HG03139 (cell line): ENCODE data around the gene NFATC2IP.
"Not testable (repeated sequence)": the region's sequence is repeated elsewhere in the genome, so short reads cannot be mapped to it uniquely, and the experiment has no call there.

Experiments used
- ATAC-seq: cut with Tn5 transposase; IDR thresholded peaks from one replicate; pipeline ENCODE4 v1.9.1; 2021; ENCODE audit not compliant: unreplicated experiment

The NFATC2IP gene

DNA sequence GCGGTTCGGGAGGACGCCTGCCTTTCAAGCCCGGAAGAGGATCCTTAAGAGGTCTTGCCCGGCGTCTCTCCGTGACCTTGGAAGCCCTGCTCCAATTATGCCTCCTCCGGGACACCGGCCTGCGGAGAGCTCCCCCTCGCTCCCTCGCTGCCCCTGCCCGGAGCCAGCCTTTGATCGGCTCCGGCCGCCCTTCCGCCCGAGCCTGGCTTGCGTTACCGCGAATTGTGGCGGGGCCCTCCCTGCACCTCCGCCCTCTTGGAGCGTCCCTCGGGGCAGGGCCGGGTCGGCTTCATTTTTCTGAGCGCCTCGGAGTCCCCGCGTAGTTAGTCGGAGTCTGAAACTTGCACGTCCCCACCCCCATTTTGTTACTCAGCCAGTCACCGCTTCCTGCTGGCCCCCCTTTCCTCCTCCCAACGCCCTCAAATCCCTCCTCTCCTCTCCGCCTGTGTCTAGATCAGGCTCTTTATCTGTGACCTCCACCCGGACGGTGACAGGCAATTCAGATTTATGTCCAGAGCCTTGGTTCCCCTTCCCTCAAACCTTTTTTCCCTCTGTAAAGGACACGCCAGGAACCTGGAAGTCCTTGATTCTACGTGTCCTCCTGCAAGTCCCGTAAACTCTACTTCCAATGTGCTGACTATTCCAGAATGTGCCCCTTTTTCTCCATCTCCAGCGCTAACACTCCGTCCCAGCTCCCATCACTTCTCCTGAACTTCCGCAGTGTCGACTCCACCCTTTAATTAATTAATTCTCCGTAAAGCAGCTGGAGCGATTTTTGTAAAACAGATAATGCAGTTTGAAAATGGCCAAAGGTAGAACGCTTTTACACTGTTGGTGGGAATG lies 25.1 kb upstream of the NFATC2IP start:
- peak; percentile 28 for ATAC-seq

DNA sequence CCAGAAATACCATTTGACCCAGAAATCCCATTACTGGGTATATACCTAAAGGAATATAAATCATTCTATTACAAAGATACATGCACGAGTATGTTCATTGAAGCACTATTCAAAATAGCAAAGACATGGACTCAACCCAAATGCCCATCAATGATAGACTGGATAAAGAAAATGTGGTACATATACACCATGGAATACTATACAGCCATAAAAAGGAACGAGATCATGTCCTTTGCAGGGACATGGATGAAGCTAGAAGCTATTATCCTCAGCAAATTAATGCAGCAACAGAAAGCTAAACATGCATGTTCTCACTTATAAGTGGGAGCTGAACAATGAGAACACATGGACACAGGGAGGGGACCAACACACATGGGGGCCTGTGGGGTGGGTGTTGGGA lies 24.5 kb upstream of the NFATC2IP start:
- ATAC-seq, result not testable (repeated sequence)

DNA sequence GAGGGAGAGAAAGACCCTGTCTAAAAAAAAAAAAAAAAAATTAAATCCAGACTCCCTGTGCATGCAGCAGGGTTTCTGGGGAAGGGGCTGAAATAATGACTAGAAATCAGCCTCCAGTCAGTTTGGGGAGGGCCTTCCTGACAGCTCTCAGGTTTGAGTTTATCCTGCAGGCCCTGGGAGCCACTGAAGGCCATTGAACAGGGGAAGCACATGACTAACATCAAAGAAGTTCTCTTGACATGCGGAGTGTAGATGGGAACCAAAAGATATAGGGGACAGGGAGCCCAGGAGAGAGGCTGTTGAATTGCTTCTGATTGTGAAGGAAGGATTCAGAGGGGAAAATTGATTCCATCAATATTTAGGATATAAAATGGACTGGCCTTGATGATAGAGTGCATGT lies 22.9 kb upstream of the NFATC2IP start:
- no peak for ATAC-seq

- no peak for ATAC-seq
Measured at GRCh38 chr16:28930203-28930602, 20.5 kb upstream of the NFATC2IP start.

GRCh38 chr16:28930652-28931051 lies 20.1 kb upstream of the NFATC2IP start:
- ATAC-seq, result no peak

- no peak for ATAC-seq
Measured at GRCh38 chr16:28931801-28932225, 18.9 kb upstream of the NFATC2IP start, which contains the start of gene CD19. Gene CD19 (plus strand): TSS chr16:28931971. CDS start chr16:28932001, 30 bp downstream.

DNA sequence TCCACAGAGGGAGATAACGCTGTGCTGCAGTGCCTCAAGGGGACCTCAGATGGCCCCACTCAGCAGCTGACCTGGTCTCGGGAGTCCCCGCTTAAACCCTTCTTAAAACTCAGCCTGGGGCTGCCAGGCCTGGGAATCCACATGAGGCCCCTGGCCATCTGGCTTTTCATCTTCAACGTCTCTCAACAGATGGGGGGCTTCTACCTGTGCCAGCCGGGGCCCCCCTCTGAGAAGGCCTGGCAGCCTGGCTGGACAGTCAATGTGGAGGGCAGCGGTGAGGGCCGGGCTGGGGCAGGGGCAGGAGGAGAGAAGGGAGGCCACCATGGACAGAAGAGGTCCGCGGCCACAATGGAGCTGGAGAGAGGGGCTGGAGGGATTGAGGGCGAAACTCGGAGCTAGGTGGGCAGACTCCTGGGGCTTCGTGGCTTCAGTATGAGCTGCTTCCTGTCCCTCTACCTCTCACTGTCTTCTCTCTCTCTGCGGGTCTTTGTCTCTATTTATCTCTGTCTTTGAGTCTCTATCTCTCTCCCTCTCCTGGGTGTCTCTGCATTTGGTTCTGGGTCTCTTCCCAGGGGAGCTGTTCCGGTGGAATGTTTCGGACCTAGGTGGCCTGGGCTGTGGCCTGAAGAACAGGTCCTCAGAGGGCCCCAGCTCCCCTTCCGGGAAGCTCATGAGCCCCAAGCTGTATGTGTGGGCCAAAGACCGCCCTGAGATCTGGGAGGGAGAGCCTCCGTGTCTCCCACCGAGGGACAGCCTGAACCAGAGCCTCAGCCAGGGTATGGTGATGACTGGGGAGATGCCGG lies 18.2 kb upstream of the NFATC2IP start:
- ATAC-seq, result no peak

DNA sequence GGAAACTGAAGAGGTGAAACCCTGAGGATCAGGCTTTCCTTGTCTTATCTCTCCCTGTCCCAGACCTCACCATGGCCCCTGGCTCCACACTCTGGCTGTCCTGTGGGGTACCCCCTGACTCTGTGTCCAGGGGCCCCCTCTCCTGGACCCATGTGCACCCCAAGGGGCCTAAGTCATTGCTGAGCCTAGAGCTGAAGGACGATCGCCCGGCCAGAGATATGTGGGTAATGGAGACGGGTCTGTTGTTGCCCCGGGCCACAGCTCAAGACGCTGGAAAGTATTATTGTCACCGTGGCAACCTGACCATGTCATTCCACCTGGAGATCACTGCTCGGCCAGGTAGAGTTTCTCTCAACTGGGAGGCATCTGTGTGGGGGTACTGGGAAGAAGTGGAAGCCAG lies 17.6 kb upstream of the NFATC2IP start:
- no peak for ATAC-seq

DNA sequence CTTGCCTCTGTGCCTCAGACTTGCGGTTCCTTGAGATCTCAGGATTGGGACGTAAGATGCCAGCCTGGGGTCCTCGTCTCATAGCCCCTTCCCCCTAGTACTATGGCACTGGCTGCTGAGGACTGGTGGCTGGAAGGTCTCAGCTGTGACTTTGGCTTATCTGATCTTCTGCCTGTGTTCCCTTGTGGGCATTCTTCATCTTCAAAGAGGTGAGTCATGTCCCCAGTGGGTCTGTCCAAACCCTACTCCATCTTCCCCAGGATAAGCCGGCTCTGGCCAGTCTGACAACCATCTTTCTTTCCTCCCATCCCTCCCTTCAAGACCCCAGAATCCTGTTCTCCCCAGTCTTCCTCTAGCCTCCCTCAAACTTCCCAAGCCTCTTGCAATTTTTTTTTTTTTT lies 15.4 kb upstream of the NFATC2IP start:
- ATAC-seq, result no peak

DNA sequence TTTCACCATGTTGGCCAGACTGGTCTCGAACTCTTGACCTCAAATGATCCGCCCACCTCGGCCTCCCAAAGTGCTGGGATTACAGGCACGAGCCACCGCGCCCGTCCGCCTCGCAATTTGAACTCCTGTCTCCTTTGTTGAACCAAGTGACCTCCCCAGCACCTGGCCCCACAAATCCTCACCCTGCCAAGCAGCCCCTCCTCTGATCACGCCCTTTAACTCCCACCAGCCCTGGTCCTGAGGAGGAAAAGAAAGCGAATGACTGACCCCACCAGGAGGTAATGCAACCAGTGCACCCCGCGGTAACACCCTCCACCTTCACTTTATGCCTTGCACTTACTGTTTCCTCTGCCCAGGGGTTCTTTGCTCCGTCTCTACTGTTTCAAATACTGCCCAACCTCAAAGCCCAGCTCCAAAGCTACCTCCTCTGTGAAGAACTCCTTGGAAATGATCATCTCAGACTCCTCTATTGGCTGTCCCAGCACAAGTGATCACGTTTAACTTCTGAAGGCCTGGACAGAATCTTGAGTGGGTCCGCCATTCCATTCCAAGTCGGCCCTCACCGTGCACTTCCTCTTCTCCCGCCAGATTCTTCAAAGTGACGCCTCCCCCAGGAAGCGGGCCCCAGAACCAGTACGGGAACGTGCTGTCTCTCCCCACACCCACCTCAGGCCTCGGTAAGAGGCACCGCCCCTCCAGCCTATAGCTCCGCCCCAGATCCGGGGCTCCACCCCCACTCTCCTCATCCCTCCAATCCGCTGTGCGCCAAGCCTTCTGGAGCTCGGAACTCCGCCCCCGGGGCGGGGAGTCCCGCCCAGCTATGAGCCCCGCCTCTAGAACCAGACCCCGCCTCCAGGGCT lies 14.6 kb upstream of the NFATC2IP start:
- ATAC-seq, result peak; percentile 62

GRCh38 chr16:28936784-28937155 lies 14.0 kb upstream of the NFATC2IP start:
- no peak for ATAC-seq

DNA sequence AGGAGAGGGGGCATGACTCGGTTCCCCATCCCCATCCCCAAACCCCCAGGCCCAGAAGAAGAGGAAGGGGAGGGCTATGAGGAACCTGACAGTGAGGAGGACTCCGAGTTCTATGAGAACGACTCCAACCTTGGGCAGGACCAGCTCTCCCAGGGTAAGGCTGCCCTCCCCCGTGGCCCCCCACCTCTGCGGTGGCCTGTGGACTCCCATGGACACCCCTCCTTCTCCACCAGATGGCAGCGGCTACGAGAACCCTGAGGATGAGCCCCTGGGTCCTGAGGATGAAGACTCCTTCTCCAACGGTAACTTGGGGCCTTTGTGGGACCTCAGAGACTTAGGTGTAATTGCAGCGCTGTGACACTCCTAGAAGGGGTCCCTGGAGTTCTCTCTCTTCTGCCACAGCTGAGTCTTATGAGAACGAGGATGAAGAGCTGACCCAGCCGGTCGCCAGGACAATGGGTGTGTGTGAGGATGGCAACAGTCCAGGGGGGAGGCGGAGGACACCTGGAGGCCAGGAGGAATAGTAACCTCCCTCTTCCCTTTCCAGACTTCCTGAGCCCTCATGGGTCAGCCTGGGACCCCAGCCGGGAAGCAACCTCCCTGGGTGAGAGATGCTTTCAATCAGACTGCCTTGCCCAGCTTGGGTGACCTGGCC lies 13.4 kb upstream of the NFATC2IP start:
- ATAC-seq, result no peak

DNA sequence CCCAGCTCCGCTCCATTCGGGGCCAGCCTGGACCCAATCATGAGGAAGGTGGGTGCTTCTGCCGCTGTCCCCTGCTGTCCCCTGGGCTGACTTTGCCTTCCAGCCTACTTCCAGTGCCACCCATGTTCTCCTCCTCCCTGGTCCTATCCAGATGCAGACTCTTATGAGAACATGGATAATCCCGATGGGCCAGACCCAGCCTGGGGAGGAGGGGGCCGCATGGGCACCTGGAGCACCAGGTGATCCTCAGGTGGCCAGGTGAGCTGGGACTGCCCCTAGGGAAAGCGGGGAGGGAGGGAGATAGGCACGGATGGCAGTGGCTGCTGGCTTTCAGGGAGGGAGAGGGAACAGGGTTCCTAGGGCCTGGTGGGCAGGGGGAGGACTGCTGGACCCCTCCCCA lies 12.0 kb upstream of the NFATC2IP start:
- no peak for ATAC-seq

DNA sequence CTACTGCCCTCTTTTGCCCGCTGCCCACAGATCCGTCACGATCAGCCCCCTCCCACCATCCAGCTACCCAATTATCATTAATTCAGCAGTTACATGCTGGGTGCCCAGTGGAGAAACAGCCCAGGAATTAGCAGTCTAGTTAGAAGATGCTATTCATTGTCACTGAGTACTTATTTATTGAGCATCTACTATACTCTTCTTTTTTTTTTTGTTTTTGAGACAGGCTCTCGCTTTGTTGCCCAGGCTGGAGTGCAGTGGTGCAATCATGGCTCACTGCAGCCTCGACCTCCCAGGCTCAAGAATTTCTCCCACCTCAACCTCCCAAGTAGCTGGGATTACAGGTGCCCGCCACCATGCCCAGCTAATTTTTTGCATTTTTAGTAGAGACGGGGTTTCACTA lies 10.9 kb upstream of the NFATC2IP start:
- not testable (repeated sequence) for ATAC-seq

GRCh38 chr16:28943281-28943680 lies 7.5 kb upstream of the NFATC2IP start:
- ATAC-seq, result no peak

- no peak for ATAC-seq
Measured at GRCh38 chr16:28946681-28947080, 4.1 kb upstream of the NFATC2IP start.

DNA sequence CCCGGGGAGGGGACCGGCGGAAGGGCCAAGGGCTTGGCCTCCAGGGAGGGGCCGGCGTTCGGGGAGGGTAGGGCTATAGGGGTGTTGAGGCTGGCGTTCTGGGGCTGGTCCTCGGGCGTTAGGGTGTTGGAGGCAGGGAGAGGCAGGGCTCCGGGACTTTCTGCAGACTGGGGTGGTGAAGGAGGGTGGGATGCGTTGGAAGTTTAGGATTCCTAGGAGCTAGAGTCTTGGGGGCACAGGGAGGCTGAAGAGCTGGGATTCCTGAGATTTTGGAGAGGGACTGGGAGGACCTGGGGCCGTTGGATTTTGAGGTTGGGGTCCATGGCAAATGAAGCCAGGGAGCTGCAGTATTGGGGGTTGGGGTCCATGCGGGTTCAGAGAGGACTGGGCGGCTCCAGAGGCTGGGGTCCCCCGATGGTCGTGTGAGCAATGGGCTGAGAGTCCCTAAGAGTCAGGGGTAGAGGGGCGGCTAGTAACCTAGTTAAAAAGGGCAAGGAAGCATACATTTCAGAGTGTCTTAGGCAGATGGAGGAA lies 740 bp downstream of the NFATC2IP start:
- no peak for ATAC-seq

GRCh38 chr16:28958216-28958615 lies 7.5 kb downstream of the NFATC2IP start:
- no peak for ATAC-seq

- no peak for ATAC-seq
Measured at GRCh38 chr16:28958836-28959235, 8.1 kb downstream of the NFATC2IP start.

DNA sequence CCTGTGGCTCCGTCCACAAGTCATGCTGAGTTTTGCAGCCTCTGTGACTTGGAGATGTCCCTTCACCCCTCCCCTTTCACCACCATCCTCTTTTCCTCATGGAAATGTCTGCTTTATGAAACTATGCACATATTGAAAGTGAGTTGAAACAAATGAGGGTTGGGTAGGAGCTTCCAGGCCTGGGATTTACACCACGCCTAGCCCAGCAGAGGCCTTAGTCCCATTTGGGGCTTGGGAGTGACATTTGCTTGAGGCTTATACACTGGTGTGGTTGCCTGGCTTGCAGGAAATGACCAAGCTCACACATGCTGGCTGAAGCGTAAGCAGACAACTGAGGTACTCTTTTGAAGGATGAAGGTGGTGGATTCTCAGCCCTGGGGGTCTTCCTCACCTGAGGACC lies 13.3 kb downstream of the NFATC2IP start:
- no peak for ATAC-seq
